Fibroblast of pulmonary artery (primary cell): Measurements from ENCODE around the gene ECT2.
"Not testable (repeated sequence)": the region's sequence is repeated elsewhere in the genome, so short reads cannot be mapped to it uniquely, and the experiment has no call there.

Experiments used
- DNase-seq: peaks from one replicate; pipeline ENCODE4 v3.0.0-alpha.2; 2010; ENCODE audit warnings: low read depth
- H3K4me3 ChIP-seq: replicated peaks from 2 replicates; pipeline ENCODE4 v1.5.1; 2011; ENCODE audit warnings: low read depth, mild to moderate bottlenecking, control low read depth, low read length, moderate library complexity
- TF ChIP-seq, protein P1 (sequence below): IDR thresholded peaks from 2 replicates; pipeline ENCODE4 v1.5.1; 2011; ENCODE audit warnings: mild to moderate bottlenecking, control low read depth, low read length, inconsistent platforms; ENCODE audit errors: missing control alignments

The ECT2 gene, protein sequence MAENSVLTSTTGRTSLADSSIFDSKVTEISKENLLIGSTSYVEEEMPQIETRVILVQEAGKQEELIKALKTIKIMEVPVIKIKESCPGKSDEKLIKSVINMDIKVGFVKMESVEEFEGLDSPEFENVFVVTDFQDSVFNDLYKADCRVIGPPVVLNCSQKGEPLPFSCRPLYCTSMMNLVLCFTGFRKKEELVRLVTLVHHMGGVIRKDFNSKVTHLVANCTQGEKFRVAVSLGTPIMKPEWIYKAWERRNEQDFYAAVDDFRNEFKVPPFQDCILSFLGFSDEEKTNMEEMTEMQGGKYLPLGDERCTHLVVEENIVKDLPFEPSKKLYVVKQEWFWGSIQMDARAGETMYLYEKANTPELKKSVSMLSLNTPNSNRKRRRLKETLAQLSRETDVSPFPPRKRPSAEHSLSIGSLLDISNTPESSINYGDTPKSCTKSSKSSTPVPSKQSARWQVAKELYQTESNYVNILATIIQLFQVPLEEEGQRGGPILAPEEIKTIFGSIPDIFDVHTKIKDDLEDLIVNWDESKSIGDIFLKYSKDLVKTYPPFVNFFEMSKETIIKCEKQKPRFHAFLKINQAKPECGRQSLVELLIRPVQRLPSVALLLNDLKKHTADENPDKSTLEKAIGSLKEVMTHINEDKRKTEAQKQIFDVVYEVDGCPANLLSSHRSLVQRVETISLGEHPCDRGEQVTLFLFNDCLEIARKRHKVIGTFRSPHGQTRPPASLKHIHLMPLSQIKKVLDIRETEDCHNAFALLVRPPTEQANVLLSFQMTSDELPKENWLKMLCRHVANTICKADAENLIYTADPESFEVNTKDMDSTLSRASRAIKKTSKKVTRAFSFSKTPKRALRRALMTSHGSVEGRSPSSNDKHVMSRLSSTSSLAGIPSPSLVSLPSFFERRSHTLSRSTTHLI

DNA sequence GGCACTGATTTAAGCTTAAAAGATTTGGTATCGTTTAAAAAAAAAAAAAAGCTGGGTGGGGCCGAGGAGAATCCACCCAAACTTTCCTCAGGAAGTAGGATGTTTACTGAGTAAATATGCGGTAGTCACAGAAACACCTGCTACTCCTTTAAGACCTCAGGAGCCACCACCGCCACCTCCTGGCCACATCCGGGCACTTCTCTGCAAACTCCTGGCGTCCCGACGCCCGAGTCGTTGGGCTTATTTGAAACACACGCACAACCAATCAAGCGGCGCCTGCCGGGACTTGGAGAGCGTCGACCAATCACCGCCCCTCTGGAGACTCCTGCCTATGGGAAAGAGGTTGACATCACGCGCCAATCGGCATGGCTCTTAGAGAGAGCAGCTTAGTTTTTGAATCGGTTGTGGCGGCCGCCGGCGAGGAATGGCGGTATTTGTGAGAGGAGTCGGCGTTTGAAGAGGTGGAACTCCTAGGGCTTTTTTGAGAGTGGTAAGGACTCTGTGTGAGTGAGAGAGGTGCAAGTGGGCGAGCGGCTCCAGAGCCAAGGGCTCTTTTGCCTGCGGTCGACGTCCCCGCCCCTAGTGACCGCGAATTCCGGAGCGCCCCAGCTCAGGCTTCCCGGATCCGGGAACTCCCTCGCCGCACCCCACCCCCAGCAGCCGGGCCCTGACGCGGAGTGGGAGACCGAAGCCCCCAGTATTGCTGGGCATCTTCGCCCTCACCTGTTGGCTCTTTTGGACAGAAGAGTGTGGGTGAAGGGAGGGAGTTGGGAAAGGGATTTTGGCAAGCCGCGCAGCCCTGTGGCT, at the start of gene ECT2:
Gene ECT2 (plus strand): TSS at position 359 of the 807 bp plus-strand sequence. CDS start 3,805 bp downstream, outside the sequence.
- peak; percentile 100 for DNase-seq
- peak within 1 kb of the TSS; percentile 82 for H3K4me3 ChIP-seq
- TF ChIP-seq, protein P1, sequence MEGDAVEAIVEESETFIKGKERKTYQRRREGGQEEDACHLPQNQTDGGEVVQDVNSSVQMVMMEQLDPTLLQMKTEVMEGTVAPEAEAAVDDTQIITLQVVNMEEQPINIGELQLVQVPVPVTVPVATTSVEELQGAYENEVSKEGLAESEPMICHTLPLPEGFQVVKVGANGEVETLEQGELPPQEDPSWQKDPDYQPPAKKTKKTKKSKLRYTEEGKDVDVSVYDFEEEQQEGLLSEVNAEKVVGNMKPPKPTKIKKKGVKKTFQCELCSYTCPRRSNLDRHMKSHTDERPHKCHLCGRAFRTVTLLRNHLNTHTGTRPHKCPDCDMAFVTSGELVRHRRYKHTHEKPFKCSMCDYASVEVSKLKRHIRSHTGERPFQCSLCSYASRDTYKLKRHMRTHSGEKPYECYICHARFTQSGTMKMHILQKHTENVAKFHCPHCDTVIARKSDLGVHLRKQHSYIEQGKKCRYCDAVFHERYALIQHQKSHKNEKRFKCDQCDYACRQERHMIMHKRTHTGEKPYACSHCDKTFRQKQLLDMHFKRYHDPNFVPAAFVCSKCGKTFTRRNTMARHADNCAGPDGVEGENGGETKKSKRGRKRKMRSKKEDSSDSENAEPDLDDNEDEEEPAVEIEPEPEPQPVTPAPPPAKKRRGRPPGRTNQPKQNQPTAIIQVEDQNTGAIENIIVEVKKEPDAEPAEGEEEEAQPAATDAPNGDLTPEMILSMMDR: peak; percentile 71

DNA sequence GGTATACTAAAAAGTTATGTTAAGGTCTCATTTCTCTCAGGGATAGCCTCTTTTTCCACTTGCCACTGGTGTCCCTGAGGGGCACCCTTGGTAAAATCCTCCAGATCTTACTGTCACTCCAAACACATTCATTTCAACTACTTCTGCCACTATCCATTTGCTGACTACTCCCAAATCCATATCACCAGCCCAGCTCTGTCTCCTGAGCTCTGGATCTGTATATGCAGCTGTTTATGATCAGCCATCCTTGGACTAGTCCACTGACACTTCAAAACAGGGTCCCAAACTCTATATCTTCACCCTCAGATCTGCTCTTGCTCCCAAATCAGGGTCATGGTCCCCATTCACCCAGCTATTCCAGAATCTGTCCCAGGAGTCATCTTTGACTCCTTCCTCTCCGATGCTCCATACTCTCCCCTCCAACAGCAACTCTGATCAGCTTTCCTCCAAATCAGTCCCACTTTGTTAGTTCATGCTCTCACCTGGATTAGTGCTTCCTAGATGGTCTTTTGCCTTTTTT, 49.5 kb upstream of the ECT2 start:
- no peak for DNase-seq
- no peak overlapping the region for H3K4me3 ChIP-seq
- TF ChIP-seq, protein P1: no peak

DNA sequence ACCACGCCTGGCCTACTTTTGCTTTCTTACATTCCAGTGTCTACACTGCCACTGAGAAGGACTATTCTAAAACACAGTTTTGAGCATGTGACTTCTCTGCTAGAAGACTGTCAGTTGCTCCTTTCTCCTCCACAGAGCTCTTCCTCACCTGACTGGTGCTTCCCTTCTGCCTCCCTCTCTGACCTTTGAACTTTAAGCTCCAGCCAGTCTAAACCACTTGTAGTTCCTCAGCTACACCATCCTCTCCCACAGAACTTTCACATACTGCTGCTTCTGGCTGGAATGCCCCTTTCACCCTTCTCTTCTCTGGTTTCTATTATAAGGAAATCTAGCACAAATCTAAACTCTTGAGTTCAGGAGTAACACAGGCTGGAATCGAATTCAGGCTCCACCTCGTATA, 48.8 kb upstream of the ECT2 start:
- TF ChIP-seq, protein P1: no peak
- DNase-seq: no peak
- H3K4me3 ChIP-seq: no peak overlapping the region

DNA sequence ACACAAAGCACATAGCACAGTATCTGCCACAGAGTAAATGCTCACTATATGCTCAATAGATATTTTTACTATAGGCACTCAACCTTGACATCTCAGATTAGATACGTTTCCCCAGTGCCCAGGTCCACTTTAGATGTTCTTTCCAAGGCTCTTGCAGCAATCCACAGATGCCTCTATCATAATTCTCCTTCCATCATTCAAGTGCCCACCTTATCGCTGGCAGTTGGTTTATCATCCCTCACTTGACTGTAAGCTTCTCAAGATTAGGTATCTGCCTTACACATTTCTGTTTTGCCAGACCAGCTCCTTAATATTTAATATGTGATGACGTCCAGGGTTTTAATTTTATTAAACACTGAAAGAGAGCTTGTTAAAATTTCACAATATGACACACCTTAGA, 48.3 kb upstream of the ECT2 start:
- TF ChIP-seq, protein P1: no peak
- DNase-seq: no peak
- no peak overlapping the region for H3K4me3 ChIP-seq

DNA sequence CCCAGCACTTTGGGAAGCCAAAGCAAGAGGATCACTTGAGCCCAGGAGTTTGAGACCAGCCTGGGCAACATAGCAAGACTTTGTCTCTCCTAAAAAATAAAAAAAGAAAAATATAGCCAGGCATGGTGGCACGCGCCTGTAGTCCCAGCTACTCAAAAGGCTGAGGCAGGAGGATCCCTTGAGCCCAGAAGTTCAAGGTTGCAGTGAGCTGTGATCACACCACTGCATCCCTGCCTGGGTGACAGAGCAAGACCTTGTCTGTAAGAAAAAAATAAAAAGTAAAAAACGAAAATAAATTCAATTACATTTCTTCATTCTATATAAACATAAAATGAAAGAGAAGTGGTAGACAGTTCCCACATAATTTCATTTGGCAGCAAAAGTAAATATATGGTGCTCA, 47.8 kb upstream of the ECT2 start:
- not testable (repeated sequence) for H3K4me3 ChIP-seq, DNase-seq

DNA sequence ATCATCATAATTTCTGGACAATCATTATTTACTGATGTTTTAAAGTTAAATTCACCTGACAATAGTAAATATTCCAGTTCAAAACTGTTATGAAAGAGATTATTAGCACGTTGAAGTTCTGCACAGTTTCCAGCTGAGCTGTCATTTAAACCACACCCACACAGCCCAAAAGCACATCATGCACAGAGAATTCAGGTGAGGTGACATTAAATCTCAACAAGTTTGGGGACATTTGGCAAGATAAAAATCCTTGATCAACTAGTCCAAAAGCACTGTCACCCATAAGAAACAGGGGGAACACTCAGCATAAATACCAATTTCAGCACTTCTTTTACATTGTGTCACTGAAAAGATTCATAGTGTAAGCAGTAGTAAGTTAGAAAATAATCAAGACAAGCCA, 46.5 kb upstream of the ECT2 start:
- TF ChIP-seq, protein P1: no peak
- no peak for DNase-seq

More for the DNA sequence above, 46.5 kb upstream of the ECT2 start:
- no peak overlapping the region for H3K4me3 ChIP-seq
